Adrenal gland (tissue), 12 donors: ENCODE data around the gene IL17RD. TPM values are rescaled to one million over a fixed set of nuclear protein-coding genes. Genes with fewer than 3 reads are reported as not detected.

Source experiments
- DNase-seq, 7 donors: peaks; one replicate each; pipeline ENCODE4 v3.0.0-alpha.2; 2019 to 2020
- H3K27ac ChIP-seq, 5 donors: fragments of 200-600 bp; sonication (generic) in 4 of 5; 1 replicate in 3 of 5; 2 replicates in 2 of 5; pipeline versions ENCODE4 v1.5.1 to v1.8.0; 2016 to 2020; ENCODE audit warnings: mild to moderate bottlenecking in 1 of 5
- H3K27me3 ChIP-seq: fragments of 200-600 bp; 2 replicates; pipeline ENCODE4 v1.8.0; 2021
- H3K36me3 ChIP-seq, 2 donors: fragments of 200-600 bp; replicated peaks in 1 of 2; 1 replicate in 1 of 2; 2 replicates in 1 of 2; pipeline versions ENCODE4 v1.5.1 to v1.8.0; 2018 to 2022
- H3K4me1 ChIP-seq, 2 donors: fragments of 200-600 bp; replicated peaks in 1 of 2; 1 replicate in 1 of 2; 2 replicates in 1 of 2; pipeline versions ENCODE4 v1.5.1 to v1.8.0; 2018 to 2021
- H3K4me3 ChIP-seq, 4 donors: fragments of 200-600 bp; sonication (generic) in 3 of 4; one replicate each; pipeline ENCODE4 v1.5.1; 2016 to 2018
- H3K9me3 ChIP-seq, 3 donors: fragments of 200-600 bp; sonication (generic) in 1 of 3; replicated peaks in 1 of 3; 1 replicate in 2 of 3; 2 replicates in 1 of 3; pipeline versions ENCODE4 v1.5.1 to v1.8.0; 2016 to 2021
- CTCF ChIP-seq, 6 experiments: fragments of 450-650 bp in 4 of 6; fragments of 200-600 bp in 2 of 6; sonication (generic) in 1 of 6; IDR thresholded peaks; 1 replicate in 5 of 6; 2 replicates in 1 of 6; pipeline versions ENCODE4 v1.5.1 to v1.8.0; 2016 to 2021; ENCODE audit warnings: antibody characterized with exemption in 6 of 6, mild to moderate bottlenecking in 2 of 6, moderate library complexity in 1 of 6
- POLR2A ChIP-seq, 2 donors: fragments of 450-650 bp; IDR thresholded peaks; one replicate each; pipeline ENCODE4 v1.6.1; 2017; ENCODE audit warnings: antibody characterized with exemption in 2 of 2, mild to moderate bottlenecking in 2 of 2, moderate library complexity in 1 of 2
- WGBS, 4 donors: extraction: QIAGEN DNeasy Blood & Tissue Kit in 2 of 4; methylation state at CpG; one replicate each; pipeline versions ENCODE4 v1.1.5 to v1.1.7; 2013 to 2017; 5-methylcytosine and 5-hydroxymethylcytosine counted together
- intact Hi-C, 2 donors: fragments of 100-400 bp; cut with DNase I; formaldehyde crosslinking; loops; one replicate each; pipeline versions ENCODE4 v1.14.1 to v1.15.0; 2022 to 2023
- polyA plus RNA-seq, 3 donors: library from polyadenylated mRNA; stranded (reverse); fragments of 200-250 nt in 2 of 3; fragments of 350-450 nt in 1 of 3; fragmentation: Illumina TruSeq in 1 of 3; extraction: RNeasy Lipid Tissue Mini Kit (QIAGEN cat#74804) in 1 of 3; gene quantifications; one replicate each; pipeline ENCODE4 v1.2.3, GENCODE V29; 2013 to 2014
- total RNA-seq, 9 donors: library from RNA; depleted of rRNA in 4 of 9; stranded (reverse); fragments of >200 nt in 4 of 9; fragments of 120-200 nt in 1 of 9; fragmentation: NEBNext Ultra II Directional in 1 of 9; extraction: Animal tissue kit (Norgen Biotek cat#: 25700) in 1 of 9; gene quantifications; one replicate each; pipeline versions ENCODE4 v1.1.0 to v1.2.4, GENCODE V29; 2013 to 2023
- donor health status: healthy with polysubstance abuse.
- donor health status: Bipolar disorder and iron deficiency.
- donor health status: DM: yes; HTN: yes; CAD: no.
- donor health status: DM: no; HTN: no; CAD: no.
- donor health status: DM: no; HTN: no; CAD: no.
- donor health status: DM: yes; HTN: yes; CAD: no.

IL17RD gene
- total and polyA plus RNA-seq, 12 donors, result 0.44 to 7.1 (median 1.5) TPM

- Histone ChIP-seq H3K4me1 (peaks cover 9 to 27% of the 10 kb centered on the region in 2 donors), H3K4me3 (no peak overlapping the region), H3K27ac (peak overlapping the region in 4 of 5 donors; percentile 64 to 83 (median 74)), H3K9me3 (no peaks in the 10 kb centered on the region), H3K36me3 (no peaks in the 10 kb centered on the region), H3K27me3 (no peaks in the 10 kb centered on the region)
- DNase-seq, result peak in 4 of 7 donors; percentile 38 to 60 (median 44)
- WGBS, 4 donors, result 27 to 30% (median 29%) methylated on average over 2 to 9 of the region's 9 CpGs
- intact Hi-C loops, result no loop called here
- TF ChIP-seq CTCF (IDR thresholded peaks at IDR 0.05), result no peak
- TF ChIP-seq POLR2A (IDR thresholded peaks at IDR 0.05), result no peak
Measured at GRCh38 chr3:57062101-57062631, 103.0 kb downstream of the IL17RD start.

- Histone ChIP-seq H3K27me3 (no peaks in the 10 kb centered on the region), H3K27ac (peak overlapping the region in 3 of 5 donors; percentile 64 to 83 (median 82)), H3K9me3 (no peaks in the 10 kb centered on the region), H3K4me1 (peaks cover 9 to 27% of the 10 kb centered on the region in 2 donors), H3K36me3 (no peaks in the 10 kb centered on the region), H3K4me3 (no peak overlapping the region)
- TF ChIP-seq CTCF (IDR thresholded peaks at IDR 0.05) (no peak), POLR2A (IDR thresholded peaks at IDR 0.05) (no peak)
- DNase-seq, result no peak
- intact Hi-C loops, result no loop called here
- WGBS, 4 donors, result 88 to 97% (median 94%) methylated on average over 3 of the region's 3 CpGs
Measured at GRCh38 chr3:57061556-57061955, 103.6 kb downstream of the IL17RD start.

GRCh38 chr3:57060089-57060821, 104.9 kb downstream of the IL17RD start, which contains the start of gene SPATA12:
TSS of gene SPATA12 (plus strand) at chr3:57060664. CDS start at chr3:57073695, 13,031 bp downstream.
- intact Hi-C loops, result no loop called here
- no peaks in the 10 kb centered on the region for H3K9me3 ChIP-seq
- peak within 1 kb of the TSS; percentile 47 to 83 (median 76) for H3K27ac ChIP-seq
- TF ChIP-seq CTCF (IDR thresholded peaks at IDR 0.05) (no peak), POLR2A (IDR thresholded peaks at IDR 0.05) (peak in 1 of 2 donors; percentile 57)
- no peaks in the 10 kb centered on the region for H3K36me3 ChIP-seq
- WGBS, 4 donors, result 38 to 58% (median 40%) methylated on average over 10 to 11 of the region's 11 CpGs
- peak; percentile 84 to 96 (median 93) for DNase-seq
- H3K4me3 ChIP-seq, result no peak within 1 kb of the TSS
- H3K4me1 ChIP-seq, result peaks cover 9 to 27% of the 10 kb centered on the region in 2 donors
- no peaks in the 10 kb centered on the region for H3K27me3 ChIP-seq

GRCh38 chr3:57059411-57059810, 105.7 kb downstream of the IL17RD start:
- H3K27ac ChIP-seq, result peak overlapping the region in 3 of 5 donors; percentile 22 to 82 (median 53)
- H3K4me3 ChIP-seq, result no peak overlapping the region
- TF ChIP-seq POLR2A (IDR thresholded peaks at IDR 0.05), result no peak
- TF ChIP-seq CTCF (IDR thresholded peaks at IDR 0.05), result no peak
- intact Hi-C loops, result no loop called here
- DNase-seq, result no peak
- peaks cover 9 to 27% of the 10 kb centered on the region in 2 donors for H3K4me1 ChIP-seq
- H3K36me3 ChIP-seq, result no peaks in the 10 kb centered on the region
- no peaks in the 10 kb centered on the region for H3K9me3 ChIP-seq
- 51 to 80% (median 69%) methylated on average over 3 of the region's 3 CpGs for WGBS, 4 donors
- no peaks in the 10 kb centered on the region for H3K27me3 ChIP-seq
